Measurements from ENCODE around the gene MDP1.

GRCh38 chr14:24179961-24180796 is 35.7 kb downstream of the MDP1 start:
- TF ChIP-seq CTCF (IDR thresholded peaks at IDR 0.05), result no peak
- no peak for TF ChIP-seq POLR2A (IDR thresholded peaks at IDR 0.05)

Data from uterus (tissue), 2 donors.